Measurements from ENCODE around the gene RIN3.

DNA sequence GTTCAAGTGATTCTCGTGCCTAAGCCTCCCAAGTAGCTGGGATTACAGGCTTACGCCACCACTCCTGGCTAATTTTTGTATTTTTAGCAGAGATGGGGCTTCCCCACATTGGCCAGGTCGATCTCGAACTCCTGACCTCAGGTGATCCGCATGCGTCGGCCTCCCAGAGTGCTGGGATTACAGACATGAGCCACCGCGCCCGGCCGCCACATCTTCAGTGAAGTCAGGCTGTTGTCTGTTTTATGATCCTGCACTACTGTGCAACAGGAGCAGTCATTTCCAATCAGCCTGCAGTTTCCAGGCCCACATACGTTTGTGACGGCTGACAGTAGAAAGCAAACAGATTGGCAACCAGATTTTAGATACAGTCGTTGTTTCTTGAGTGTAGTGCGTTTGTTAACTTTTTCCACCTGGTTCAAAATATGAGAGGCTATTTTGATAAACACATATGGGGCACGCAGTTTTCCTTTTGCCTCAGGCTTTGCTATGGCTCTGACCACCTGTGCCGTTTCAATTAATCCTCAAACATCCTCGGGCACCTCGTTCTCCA lies 160.1 kb downstream of the RIN3 start:
- TF ChIP-seq CTCF (IDR thresholded peaks at IDR 0.05 in 2 of 3, conservative IDR thresholded peaks at IDR 0.05 in 1 of 3; ENCODE audit: control insufficient read depth in 2 of 3, extremely low read depth in 1 of 3, insufficient read depth in 1 of 3, low read depth in 3 of 3, low read length in 3 of 3) (no peak), ZNF24 (IDR thresholded peaks at IDR 0.05) (no peak), NRF1 (conservative IDR thresholded peaks at IDR 0.05; ENCODE audit: low read depth, low read length) (no peak), CUX1 (IDR thresholded peaks at IDR 0.05; ENCODE audit: insufficient replicate concordance, low read depth, low read length) (no peak), EP300 (IDR thresholded peaks at IDR 0.05; ENCODE audit: borderline replicate concordance in 1 of 2, control insufficient read depth in 1 of 2, low read depth in 2 of 2, low read length in 2 of 2) (no peak), EGR1 (IDR thresholded peaks at IDR 0.05; ENCODE audit: borderline replicate concordance in 1 of 2, low read depth in 2 of 2, low read length in 2 of 2) (no peak), SP1 (IDR thresholded peaks at IDR 0.05; ENCODE audit: low read depth, low read length) (no peak), ZBED1 (IDR thresholded peaks at IDR 0.05; ENCODE audit: borderline replicate concordance) (no peak)
